ENCODE measurements around the gene POC1A.

POC1A gene

GRCh38 chr3:52185311-52185710 is 31.1 kb upstream of the POC1A start (continued):
- TF ChIP-seq ZNF449 (tag by site-specific recombination; IDR thresholded peaks at IDR 0.05) (no peak), HOXC10 (CRISPR knock-in tag; IDR thresholded peaks at IDR 0.05) (no peak), ZFP41 (tag by site-specific recombination; IDR thresholded peaks at IDR 0.05; ENCODE audit: borderline replicate concordance) (no peak), ZNF221 (tag by site-specific recombination; IDR thresholded peaks at IDR 0.05; ENCODE audit: borderline replicate concordance) (no peak), ZNF777 (tag by site-specific recombination; IDR thresholded peaks at IDR 0.05; ENCODE audit: borderline replicate concordance) (no peak), PRDM10 (tag by site-specific recombination; IDR thresholded peaks at IDR 0.05) (no peak)

DNA sequence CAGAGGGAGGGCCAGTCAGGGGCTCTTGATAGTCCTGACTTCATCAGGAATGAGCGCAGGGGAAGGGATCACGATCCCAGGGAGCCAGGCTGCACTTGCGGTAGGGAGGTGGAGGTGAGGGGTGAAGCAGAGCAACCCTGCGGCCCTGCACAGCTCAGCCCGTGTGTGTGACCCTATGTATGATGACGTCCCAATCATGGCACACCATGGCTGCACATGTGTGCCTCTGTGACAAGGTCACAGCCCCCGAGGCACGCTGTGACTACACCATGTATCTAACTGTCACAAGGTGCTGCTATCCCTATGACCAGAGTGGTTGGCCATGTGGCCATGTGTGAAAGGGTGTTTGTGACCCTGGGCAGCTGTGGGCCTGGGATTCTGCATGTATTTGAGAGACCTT is 30.5 kb upstream of the POC1A start:
- no peak overlapping the region for H3K27ac ChIP-seq (ENCODE audit: extremely low read depth, low read depth, low read length)

GRCh38 chr3:52183786-52184445 is 29.7 kb upstream of the POC1A start:
- TF ChIP-seq ZNF660 (tag by site-specific recombination; IDR thresholded peaks at IDR 0.05) = no peak
- H3K4me1 ChIP-seq (ENCODE audit: control insufficient read depth, insufficient read depth, low read length) = no peaks in the 10 kb centered on the region
- no peak overlapping the region for H3K4me3 ChIP-seq (ENCODE audit: low read depth, low read length)
- H3K36me3 ChIP-seq (ENCODE audit: control insufficient read depth in 2 of 2, insufficient read depth in 1 of 2, low read length in 2 of 2) = no peaks in the 10 kb centered on the region
- POLR2A ChIA-PET = interaction anchor here (0.6 to 1.1 kb wide), 2 partner anchors 29 to 33 kb away, joined by 3 to 4 read pairs; no protein-coding TSS in a partner anchor
- CTCF ChIA-PET = no interaction called here
- H3K9me3 ChIP-seq (ENCODE audit: control insufficient read depth, insufficient read depth, low read depth, low read length) = no peaks in the 10 kb centered on the region
- no peak overlapping the region for H3K27ac ChIP-seq (ENCODE audit: extremely low read depth, low read depth, low read length)

More for the DNA sequence above, 30.5 kb upstream of the POC1A start:
- Histone ChIP-seq H3K9me3 (ENCODE audit: control insufficient read depth, insufficient read depth, low read depth, low read length) (no peaks in the 10 kb centered on the region), H3K4me1 (ENCODE audit: control insufficient read depth, insufficient read depth, low read length) (no peaks in the 10 kb centered on the region), H3K36me3 (ENCODE audit: control insufficient read depth in 2 of 2, insufficient read depth in 1 of 2, low read length in 2 of 2) (no peaks in the 10 kb centered on the region), H3K4me3 (ENCODE audit: low read depth, low read length) (no peak overlapping the region)
- ChIA-PET POLR2A (no interaction called here), CTCF (interaction anchor here (0.6 kb wide), 1 partner anchor 462 kb away, joined by 3 read pairs; no protein-coding TSS in a partner anchor)
- no peak for TF ChIP-seq ZNF660 (tag by site-specific recombination; IDR thresholded peaks at IDR 0.05)
- TF ChIP-seq OVOL3 (tag by site-specific recombination; IDR thresholded peaks at IDR 0.05) = no peak
- TF ChIP-seq BCL6B (tag by site-specific recombination; IDR thresholded peaks at IDR 0.05) = no peak
- no peak for TF ChIP-seq ZNF266 (tag by site-specific recombination; IDR thresholded peaks at IDR 0.05; ENCODE audit: low read depth)
- TF ChIP-seq ZNF555 (tag by site-specific recombination; conservative IDR thresholded peaks at IDR 0.05) = no peak
- TF ChIP-seq ZNF776 (tag by site-specific recombination; IDR thresholded peaks at IDR 0.05; ENCODE audit: borderline replicate concordance) = no peak
- no peak for TF ChIP-seq ZNF747 (tag by site-specific recombination; IDR thresholded peaks at IDR 0.05)

Measured in HEK293 (cell line).